Measurements from ENCODE around the gene IL1RAPL1.

DNA sequence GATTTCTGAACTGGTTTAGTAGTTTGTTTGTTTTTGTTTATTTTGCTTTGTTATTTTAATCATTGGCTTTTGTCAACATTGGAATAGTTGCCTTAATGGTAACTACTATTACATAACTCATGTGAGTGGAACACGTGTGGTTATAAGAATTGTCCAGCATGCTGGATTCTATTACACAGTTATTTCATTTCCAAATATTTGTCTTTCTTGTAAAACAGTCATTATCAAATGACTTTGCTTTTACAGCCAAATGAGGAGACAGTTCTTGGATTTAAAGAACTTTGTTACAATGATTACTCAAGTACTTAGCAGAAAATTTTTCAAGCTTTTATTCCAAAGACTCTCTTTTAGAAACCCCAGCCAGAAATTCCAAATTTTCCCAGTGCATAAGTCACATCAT is 1112.0 kb downstream of the IL1RAPL1 start:
- no peak for TF ChIP-seq POLR2A (IDR thresholded peaks at IDR 0.05; ENCODE audit: low read depth)
- no peak for TF ChIP-seq EP300 (IDR thresholded peaks at IDR 0.05)

Measured in esophagus muscularis mucosa (tissue), 2 donors.